GM21825 (cell line): ENCODE data around the gene FNDC3B.
A peak's percentile ranks its signal among the peaks of the same experiment; 100 is the strongest.

Source experiments
- ATAC-seq: cut with Tn5 transposase; IDR thresholded peaks from one replicate; pipeline ENCODE4 v1.9.1; 2021; ENCODE audit warnings: mild to moderate bottlenecking, moderate library complexity; ENCODE audit not compliant: unreplicated experiment

FNDC3B gene

DNA sequence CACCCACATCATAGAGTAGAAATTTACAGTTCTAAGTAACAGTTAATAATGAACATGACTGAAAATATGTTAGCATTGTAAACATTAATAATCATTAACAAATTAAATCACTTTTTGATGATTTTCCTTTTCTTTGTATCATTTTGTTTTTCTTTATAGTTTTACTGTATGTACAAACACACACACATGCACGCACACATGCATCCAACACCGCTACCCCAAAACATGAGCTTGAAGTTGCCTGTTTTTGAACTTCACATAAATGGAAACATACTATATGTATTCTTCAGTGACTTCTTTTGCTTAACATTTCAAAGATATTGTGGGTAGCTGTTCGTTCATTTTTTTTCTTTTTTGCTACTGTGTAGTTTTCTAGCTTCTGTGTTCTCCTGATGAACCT, 123.9 kb downstream of the FNDC3B start:
- ATAC-seq = no peak

DNA sequence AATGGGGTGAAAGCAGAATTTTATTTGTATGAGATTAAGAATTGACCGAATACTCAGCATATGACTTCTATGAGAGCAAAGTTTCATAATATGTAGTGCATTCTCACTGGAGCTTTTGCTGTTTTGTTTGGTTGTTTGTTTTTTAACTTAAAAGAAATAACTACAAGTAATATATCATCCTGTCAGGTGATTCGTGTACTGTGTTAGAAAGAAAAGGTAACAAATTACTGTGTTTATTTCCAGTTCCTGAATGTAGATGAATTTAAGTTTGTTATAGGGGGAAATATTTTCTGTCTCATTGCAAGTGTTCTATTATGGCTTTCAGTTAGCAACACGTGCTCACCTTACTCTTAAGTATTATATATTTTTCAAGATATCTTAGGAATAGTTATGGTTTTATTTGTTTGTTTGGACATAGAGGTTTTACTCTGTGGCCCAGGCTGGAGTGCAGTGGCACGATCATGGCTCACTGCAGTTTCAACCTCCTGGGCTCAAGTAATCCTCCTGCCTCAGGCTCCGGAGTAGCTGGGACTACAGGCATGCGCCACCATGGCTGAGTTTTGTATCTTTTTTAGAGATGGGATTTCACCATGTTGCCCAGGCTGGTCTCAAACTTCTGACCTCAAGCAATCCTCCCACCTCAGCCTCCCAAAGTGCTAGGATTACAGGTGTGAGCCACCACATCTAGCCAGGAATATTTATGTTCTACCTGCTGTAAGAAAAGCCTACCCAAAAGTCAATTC, 125.4 kb downstream of the FNDC3B start:
- no peak for ATAC-seq

DNA sequence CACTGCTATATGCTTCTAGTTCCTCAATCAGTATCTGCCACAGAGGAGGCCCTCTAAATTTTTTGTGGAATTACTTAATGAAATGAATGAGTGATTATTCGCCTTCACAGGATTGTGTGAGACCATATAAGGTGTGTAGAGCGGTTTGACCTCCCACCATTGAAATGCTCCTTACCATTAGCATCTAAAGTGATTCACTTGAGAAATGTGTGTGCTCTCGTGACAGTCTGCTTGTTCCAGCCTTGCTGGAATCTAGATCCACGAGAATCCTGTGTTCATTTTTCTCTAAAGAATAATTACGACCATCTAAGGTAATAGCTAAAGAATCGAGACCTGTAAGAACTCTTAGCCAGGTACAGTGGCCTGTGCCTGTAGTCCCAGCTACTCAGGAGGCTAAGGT, 126.9 kb downstream of the FNDC3B start:
- ATAC-seq = no peak

DNA sequence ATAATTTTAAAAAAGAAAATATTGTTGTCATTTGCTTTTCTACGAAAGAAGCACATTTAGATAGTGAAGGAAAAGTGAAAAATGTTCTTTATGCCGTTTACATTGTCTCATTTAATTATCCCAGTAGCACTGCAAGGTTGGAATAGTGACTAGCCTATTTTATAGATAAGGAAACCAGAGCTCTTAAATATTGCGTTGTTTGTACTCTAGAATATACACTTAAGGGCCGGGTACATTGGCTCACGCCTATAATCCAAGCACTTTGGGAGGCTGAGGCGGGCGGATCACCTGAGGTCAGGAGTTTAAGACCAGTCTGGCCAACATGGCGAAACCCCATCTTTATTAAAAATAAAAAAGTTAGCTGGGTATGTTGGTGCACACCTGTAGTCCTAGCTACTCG, 127.5 kb downstream of the FNDC3B start:
- ATAC-seq = no peak

DNA sequence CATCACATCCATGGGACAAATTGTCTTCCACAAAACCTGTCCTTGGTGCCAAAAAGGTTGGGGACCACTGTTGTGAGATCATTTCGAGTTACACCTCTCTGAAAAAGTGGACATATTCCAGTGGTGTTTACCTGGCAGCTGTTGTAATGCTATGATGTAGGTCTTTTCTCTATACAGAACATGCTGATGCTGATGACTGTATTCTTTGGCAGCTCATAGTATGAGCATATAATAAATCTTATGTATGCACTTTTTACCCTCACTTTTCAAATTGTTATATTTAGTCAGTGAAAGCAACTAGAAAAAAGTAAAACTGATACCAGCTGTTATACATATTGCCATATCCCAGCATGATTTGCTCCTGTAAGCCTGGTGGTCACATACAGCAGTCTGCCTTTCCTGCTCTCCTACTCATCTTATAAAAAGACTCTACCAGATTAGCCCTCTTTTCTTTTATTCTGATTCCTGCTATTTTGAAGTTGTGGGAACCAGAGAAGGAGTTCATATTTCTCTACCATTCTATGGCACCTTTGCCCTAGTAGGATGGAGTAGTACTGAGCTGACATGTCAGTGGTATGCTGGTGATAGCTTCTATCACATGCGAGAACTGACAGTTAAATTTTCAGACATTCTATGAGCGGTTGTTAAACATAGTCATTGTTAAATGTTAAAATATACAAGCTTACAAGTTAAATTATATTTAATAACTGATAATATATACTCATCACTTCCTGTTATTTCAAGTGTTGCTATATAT, 128.7 kb downstream of the FNDC3B start:
- no peak for ATAC-seq

DNA sequence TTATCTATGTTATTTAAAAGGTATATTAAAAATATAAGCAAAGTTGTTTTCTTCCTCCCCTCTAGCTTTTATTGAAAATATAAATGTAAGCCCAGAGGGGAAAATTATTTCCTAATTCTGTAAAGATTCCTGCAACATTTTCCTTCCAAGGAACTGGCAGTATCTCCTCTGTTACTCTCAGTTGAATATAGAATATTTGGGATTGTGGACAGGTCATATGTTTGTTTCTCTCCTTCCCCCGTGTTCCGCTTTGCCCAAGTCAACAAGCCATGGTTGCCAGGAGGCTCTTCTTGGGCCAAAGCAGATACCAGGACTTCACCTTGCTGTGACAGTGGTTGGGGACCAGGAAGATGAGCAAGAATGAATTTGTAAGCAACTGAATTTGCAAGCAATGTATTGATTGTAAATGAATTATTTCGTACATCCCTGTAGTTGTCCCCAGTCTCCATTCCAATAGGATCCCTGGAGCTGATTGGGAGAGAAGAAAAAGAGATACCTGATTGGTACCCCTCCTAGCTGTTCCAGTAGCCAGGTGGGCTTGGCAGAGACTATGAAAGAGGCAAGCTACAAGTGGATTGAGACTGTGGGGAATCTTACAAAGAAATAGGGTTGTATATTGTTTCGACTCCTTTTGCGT, 130.8 kb downstream of the FNDC3B start:
- ATAC-seq = no peak

DNA sequence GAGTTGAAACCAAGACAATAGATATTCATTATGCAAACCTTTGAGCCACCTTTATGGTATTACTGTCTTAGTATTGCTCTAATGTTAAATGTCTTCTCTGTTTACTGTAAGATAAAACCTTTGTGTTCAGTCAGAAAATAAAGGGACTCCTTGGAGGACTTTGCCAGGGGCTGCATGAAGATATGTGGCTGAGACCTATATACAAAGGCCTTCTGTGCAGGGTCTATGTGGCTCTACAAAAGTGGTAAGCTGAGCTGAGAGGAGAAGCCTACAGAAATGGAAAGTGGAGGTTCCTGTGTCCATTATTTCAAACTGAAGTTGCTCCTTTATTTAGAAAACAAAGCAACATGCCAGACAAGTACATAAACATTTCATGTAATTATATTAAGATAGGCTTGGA, 131.5 kb downstream of the FNDC3B start:
- no peak for ATAC-seq

DNA sequence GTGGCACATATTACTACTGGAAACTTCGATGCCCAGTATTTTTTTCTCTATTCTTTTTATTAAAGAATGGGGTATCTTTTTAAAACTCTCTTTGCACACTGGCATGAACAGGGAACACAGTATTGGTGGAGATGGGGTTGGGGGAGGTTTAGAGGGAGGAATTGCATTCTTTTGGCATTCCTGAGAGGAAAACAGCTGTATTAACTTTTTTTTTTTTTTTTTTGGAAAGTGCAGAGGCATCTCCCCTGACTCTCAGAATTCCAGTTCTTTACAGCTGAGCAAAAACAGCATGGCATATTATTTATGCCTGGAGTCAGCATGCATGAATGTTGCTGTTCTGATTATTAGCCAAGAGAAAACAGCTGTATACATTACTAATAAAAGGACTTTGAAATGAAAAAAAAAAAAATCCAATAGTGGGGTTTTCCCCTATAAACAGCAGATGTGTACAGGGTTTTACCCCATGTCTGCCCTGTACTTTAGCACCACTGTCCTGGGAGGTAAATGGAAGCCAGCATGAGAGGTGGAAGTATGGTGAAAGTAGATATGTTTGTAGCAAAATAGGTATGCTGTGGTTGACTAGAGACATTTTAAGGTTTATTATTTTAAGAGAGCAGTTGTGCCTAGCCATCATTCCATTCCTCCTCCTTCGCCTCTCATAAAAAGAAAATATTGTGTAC, 132.2 kb downstream of the FNDC3B start:
- ATAC-seq = peak; percentile 53

DNA sequence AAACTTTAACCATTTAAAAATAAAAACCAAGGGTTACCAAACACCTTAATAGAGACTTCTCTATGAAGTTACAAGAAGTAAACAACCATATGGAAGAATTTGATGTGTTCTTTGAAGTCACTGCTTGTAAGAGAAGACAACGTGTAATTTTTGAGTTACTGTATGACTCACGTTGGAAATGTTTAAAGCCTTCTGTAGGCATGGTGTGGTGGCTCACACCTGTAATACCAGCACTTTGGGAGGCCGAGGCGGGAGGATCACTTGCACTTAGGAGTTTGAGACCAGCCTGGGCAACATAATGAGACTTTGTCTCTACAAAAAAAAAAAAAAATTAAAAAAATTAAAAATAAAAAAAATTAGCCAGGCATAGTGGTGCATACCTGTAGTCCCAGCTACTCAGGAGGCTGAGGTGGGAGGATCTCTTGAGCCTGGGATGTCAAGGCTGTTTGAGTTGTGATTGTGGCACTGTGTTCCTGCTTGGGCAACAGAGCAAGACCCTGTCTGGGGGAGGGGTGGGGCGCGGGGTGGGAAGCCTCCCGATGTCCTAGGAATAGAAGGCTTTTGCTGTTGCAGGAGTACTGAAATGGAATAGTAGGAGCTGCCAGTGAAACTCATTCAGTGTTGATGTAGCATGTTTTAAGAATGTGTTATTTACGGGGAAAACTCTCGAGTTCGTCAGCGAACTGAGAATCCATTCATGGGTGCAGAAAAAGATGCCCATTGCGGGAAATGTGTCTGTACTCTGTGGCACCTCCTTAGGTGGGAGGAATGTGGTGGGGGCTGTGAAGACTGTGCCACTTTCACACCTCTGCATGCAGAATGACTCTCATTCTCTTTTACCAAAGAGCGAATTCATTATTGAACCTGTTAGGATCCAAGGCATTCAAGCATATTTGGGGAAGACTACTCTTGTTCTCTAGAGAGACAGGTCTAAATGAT, 134.2 kb downstream of the FNDC3B start:
- ATAC-seq = no peak

DNA sequence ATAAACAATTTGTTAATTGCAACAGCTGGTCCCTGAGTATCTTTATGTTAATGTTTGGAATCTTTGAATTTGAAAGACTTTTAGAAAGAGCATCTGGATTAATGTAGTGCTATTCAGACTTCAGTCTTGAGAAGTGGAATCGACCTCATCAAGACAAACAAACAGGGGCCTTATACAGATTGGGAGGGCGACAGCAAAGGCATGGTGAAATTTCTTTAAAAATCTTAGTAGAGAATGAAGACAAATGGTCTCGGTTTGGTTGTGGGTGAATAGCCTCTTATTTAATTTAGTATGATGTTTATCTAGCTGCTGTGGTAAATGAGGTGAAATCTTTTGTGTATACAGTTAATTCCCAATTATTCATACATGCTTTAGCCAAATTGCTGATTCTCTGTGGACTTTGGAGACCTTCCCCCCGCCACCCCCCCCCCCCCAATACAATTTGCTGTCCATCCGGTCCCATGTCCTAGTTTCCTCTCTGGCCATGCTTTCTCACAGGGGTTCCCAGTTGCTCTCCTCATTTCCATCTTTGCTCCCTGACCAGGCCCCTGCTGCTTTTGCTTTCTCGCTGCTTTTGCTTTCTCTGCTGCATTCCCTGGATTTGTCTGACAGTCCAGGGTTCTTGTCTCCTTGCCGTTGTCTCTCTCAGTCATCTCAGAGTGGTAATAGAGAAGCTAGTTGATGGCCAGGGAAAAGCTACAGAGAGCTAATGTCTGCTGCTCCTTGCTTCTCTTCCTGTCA, 135.3 kb downstream of the FNDC3B start:
- ATAC-seq = no peak

DNA sequence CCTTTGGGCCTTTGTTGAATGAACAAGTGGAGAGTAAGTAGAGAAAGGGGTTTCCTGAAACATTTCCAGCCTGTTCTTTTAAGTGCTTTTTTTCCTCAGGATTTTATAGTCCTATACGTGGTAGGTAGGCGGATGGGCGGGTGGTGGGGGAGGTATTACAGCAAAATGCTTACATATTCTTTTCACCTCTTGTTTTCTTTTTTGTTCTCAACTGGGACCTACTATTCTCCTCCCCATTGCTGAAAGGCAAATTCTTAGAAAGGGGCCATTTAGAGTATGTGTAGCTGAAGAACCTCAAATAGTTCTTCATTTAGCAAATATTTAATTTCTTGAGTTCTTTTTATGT, 135.8 kb downstream of the FNDC3B start:
- no peak for ATAC-seq

DNA sequence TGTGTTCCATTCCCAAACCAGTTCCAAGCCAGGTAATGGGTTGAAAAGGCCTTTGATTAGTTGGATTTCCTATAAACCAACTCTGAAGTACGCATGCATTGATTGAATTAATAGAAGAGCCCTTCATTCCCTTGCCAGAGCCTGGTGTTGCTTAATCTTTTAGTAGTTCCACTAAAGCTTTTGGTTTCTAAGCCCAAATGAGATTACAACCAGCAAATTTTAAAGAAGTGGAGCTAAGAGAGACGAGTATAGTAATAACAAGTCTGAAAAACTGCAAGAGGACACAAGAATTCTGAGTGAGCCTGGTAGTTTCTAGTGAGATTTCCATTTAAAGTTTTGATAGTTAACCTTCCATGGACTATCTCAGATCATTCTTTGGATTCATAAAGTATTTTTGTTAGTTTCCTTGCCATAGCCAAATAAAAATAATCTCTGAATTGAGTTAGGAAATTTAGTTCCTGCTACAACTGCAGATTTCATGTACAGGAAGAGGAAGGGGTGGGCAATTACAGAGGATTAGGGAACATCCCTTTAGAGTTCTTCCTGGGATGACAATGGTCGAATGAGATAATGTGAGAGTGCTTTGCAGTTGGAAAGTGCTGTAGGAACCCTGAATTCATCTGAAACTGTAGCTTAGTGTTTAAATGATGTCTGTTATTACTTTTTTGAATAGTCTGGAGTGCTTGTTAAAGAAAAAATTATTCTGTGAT, 136.8 kb downstream of the FNDC3B start:
- no peak for ATAC-seq

DNA sequence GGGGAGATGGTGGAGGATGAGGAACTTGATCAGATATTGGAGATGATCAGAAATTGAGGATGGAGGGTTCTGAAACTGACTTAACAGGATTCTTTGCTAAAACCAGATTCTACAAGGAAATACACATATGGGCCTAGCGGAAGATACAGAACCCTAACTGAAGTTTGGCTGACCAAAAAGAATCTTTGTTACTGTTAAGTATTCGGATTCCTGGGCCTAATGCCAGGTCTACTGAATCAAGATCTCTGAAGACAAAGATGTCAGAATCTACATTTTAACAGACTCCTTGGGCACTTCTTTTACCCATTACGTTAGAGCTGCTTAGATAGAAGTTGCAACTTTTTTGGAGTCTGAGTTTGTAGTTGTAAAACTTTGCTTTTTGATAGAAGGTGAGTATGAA, 137.7 kb downstream of the FNDC3B start:
- ATAC-seq = no peak

DNA sequence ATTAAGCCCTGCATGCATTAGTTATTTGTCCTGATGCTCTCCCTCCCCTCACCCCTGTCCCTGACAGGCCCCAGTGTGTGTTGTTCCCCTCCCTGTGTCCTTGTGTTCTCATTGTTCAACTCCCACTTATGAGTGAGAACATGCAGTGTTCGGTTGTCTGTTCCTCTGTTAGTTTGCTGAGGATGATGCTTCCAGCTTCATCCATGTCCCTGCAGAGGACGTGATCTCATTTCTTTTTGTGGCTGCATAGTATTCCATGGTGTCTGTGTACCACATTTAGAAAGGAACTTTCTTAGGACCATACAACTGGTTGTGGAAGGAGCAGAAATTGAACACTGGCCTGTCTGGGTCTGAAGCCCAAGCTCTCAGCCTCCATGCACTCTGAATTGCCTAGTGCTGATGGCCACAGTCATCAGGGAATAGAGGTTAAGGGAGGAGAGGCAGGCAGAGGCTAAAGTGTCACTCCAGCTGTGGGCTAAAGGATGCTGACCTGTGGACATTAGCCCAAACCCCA, 138.5 kb downstream of the FNDC3B start:
- ATAC-seq = no peak

DNA sequence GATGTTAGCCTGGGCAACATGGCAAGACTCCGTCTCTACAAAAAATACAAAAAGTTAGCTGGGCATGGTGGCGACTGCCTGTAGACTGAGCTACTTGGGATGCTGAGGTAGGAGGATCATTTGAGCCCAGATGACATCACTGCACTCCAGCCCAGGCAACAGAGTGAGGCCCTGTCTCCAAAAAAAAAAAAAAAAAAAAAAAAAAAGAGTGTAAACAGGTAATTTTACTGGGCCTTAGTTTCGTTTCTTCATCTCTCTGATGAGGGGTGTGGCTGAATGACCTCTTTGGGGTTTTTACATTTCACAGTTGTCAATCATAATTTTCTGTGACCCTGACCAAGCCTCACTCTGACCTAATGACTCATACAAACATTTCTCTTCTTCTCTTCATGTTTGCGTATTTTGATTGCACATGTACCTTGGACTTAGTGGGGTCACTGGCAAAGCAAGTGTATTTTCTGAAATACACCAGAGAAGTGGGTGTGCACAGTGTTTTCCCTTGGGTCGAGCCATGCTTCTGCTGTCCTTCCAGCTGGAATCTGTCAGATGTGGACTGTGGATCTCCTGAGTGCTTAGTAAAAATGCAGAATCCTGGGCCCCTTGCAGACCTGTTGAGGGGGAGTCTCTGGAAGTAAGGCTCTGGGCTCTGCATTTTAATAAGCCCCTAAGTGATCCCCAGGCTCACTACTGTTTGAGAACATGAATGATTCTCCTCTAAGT, 140.5 kb downstream of the FNDC3B start:
- no peak for ATAC-seq

DNA sequence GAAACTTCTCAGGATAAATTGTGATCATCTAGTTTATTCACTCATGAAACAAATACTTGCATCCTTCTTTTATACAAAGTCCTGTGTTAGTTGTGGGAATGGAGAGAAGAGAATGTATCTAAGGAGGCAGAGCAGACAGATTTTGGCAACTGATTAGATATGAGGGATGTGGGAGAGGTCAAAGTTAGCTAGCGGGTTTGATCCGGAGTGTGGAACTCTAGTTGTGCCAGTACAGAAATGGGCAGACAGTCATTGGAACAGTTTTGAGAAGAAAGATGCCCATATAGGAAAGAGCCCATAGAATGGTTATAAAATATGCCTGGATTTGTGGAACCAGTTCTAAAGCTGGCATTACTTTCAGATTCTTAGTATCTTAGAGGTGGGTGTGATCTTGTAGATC, 141.1 kb downstream of the FNDC3B start:
- no peak for ATAC-seq

DNA sequence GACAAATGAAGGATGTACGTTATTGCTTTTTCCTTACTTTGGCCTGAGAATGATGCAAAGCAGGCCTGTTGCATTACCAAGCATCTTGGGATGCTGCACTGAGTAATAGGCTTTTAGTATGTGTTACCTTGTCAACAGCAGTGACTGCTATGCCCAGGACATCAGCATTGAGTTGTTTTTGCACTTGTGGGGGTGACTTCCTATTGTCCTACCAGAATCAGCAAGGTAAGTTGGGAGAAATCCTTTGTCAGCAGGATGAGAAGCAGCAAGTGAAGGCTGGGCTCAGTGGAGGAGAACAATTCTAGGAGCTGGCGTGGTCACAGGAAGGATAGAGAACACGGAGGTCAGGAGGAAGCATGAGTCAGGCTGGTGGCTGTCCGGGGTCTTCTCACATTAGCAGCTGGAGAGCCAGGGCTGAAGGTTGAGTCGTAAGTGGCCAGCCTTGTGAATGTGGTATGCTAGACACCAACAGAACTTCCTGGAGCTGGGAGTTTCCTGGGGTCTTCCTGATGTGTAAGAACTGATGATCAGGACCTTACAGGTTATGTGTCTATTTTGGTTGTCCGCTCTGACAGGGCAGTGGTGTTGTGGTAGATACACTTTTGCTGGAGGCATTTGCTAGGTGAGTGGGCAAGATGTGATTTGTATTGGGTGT, 142.7 kb downstream of the FNDC3B start:
- ATAC-seq = peak; percentile 50

DNA sequence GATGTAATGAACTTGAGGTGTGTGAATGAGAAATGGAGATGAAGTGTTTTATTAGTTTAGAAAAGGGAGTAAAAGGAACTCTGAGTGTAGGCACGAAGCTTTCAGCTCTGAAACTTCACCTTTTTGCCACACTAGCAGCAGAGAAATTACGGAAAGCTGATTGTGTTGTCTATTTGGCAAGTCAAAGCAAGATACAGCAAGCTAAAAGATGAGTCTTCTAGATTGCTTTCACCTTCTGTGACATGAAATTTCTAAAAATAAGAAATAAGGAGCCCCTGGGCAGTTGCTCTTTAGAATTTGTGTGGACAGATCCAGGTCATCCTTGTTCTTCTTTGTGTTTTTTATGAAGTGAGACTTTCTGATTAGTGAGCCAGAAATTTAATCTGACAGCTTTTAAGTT, 143.4 kb downstream of the FNDC3B start:
- no peak for ATAC-seq
